GM12878 (cell line): Measurements from ENCODE around the gene COL4A2. TPM values are rescaled to one million over a fixed set of nuclear protein-coding genes. Genes with fewer than 3 reads are reported as not detected.

Experiments
- ATAC-seq: fragments of 200-7000 bp; cut with Tn5 transposase; 3 replicates; pipeline ENCODE4 v1.9.1; 2020; ENCODE audit warnings: mild to moderate bottlenecking, moderate library complexity
- BruUV-seq: library from RNA; stranded (reverse); fragments of 400-500 nt; replicated peaks from 2 replicates; lab custom pipeline; 2021; lab: Mats Ljungman, UMichigan
- CTCF ChIA-PET: fragments of 300-600 bp; sonication (Branson Sonifier 250); formaldehyde crosslinking; extraction: SDS; loops from one replicate; lab custom pipeline; 2021; ENCODE audit warnings: inconsistent platforms; lab: Yijun Ruan, JAX
- POLR2A ChIA-PET: fragments of 350-600 bp; formaldehyde crosslinking; extraction: SDS; loops from one replicate; lab custom pipeline; 2021; ENCODE audit warnings: inconsistent platforms; lab: Charles Lee
- RAD21 ChIA-PET: fragments of 300-600 bp; sonication (Branson Sonifier 250); formaldehyde crosslinking; loops from one replicate; lab custom pipeline; 2023; ENCODE audit warnings: antibody characterized with exemption; ENCODE audit not compliant: unreplicated experiment; lab: Charles Lee
- SMC1A ChIA-PET: fragments of 300-600 bp; sonication (Branson Sonifier 250); formaldehyde crosslinking; loops from one replicate; lab custom pipeline; 2023; ENCODE audit not compliant: unreplicated experiment, uncharacterized antibody; lab: Charles Lee
- DNase-seq: peaks from one replicate; pipeline ENCODE4 v3.0.0-alpha.2; 2011; ENCODE audit warnings: low read depth, low spot score
- FAIRE-seq: peaks from 3 replicates; lab custom pipeline; 2011; peaks lifted over from hg19 to GRCh38; lab: Jason Lieb, UNC
- H2AFZ ChIP-seq: 2 replicates; pipeline ENCODE4 v1.6.0; 2011; ENCODE audit warnings: low read depth, low read length, control low read depth; ENCODE audit not compliant: control insufficient read depth
- H3K27ac ChIP-seq: 2 replicates; pipeline ENCODE4 v1.5.1; 2011; ENCODE audit warnings: control low read depth; ENCODE audit not compliant: control insufficient read depth, insufficient read depth
- H3K27me3 ChIP-seq, 2 experiments: replicated peaks in 1 of 2; 2 replicates each; pipeline versions ENCODE4 v1.6.0 to v1.6.1; 2011; ENCODE audit warnings: low read length in 1 of 2; ENCODE audit not compliant: control insufficient read depth in 2 of 2, insufficient read depth in 2 of 2
- H3K36me3 ChIP-seq, 2 experiments: 2 replicates each; pipeline ENCODE4 v1.5.1; 2011; ENCODE audit warnings: low read length in 1 of 2; ENCODE audit not compliant: control insufficient read depth in 2 of 2, insufficient read depth in 2 of 2
- H3K4me1 ChIP-seq: 2 replicates; pipeline ENCODE4 v1.6.1; 2011; ENCODE audit warnings: mild to moderate bottlenecking, low read length, moderate library complexity, mixed read lengths; ENCODE audit not compliant: control insufficient read depth, insufficient read depth
- H3K4me2 ChIP-seq: 2 replicates; pipeline ENCODE4 v1.6.0; 2011; ENCODE audit warnings: control low read depth; ENCODE audit not compliant: control insufficient read depth, insufficient read depth
- H3K4me3 ChIP-seq: fragments of 200-600 bp; sonication (generic); 2 replicates; pipeline ENCODE4 v1.5.1; 2016
- H3K79me2 ChIP-seq: 2 replicates; pipeline ENCODE4 v1.6.0; 2011; ENCODE audit warnings: low read length; ENCODE audit not compliant: control insufficient read depth, insufficient read depth
- H3K9ac ChIP-seq: 2 replicates; pipeline ENCODE4 v1.8.0; 2011; ENCODE audit warnings: low read length, control low read depth, mixed read lengths; ENCODE audit not compliant: control insufficient read depth, insufficient read depth
- H3K9me3 ChIP-seq: replicated peaks from 3 replicates; pipeline ENCODE4 v1.5.1; 2011; ENCODE audit warnings: mild to moderate bottlenecking, low read length; ENCODE audit not compliant: control insufficient read depth, insufficient read depth
- H4K20me1 ChIP-seq: 2 replicates; pipeline ENCODE4 v1.6.0; 2011; ENCODE audit not compliant: control insufficient read depth, insufficient read depth
- ATF7 ChIP-seq: fragments of 450-650 bp; IDR thresholded peaks from 2 replicates; pipeline ENCODE4 v1.6.1; 2016; ENCODE audit warnings: low read depth, mild to moderate bottlenecking
- FOS ChIP-seq: IDR thresholded peaks from 3 replicates; pipeline ENCODE4 v1.6.1; 2011; ENCODE audit warnings: borderline replicate concordance; ENCODE audit not compliant: insufficient read length; ENCODE audit errors: extremely low read depth
- IRF4 ChIP-seq: IDR thresholded peaks from 2 replicates; pipeline ENCODE4 v1.6.1; 2011; ENCODE audit warnings: low read depth, low read length
- JUND ChIP-seq: IDR thresholded peaks from 2 replicates; pipeline ENCODE4 v1.6.1; 2012; ENCODE audit warnings: low read depth, mild to moderate bottlenecking, low read length, improper control_type of control experiment, moderate library complexity
- NR2F1 ChIP-seq: fragments of 450-650 bp; conservative IDR thresholded peaks from 2 replicates; pipeline ENCODE4 v1.6.1; 2017; ENCODE audit warnings: mild to moderate bottlenecking
- SIN3A ChIP-seq: IDR thresholded peaks from 2 replicates; pipeline ENCODE4 v1.6.1; 2012; ENCODE audit warnings: low read depth, low read length, improper control_type of control experiment
- TCF7 ChIP-seq: IDR thresholded peaks from 2 replicates; pipeline ENCODE4 v1.6.1; 2014; ENCODE audit warnings: antibody characterized with exemption, borderline replicate concordance
- ZNF207 ChIP-seq: fragments of 450-650 bp; IDR thresholded peaks from 2 replicates; pipeline ENCODE4 v1.6.1; 2014; ENCODE audit warnings: antibody characterized with exemption, mild to moderate bottlenecking, borderline replicate concordance
- ZZZ3 ChIP-seq: IDR thresholded peaks from 2 replicates; pipeline ENCODE4 v1.6.1; 2011; ENCODE audit warnings: low read depth; ENCODE audit not compliant: control insufficient read depth, insufficient read length
- WGBS: methylation state at CpG from one replicate; pipeline ENCODE4 v1.1.6; 2016; ENCODE audit warnings: low lambda C conversion rate; ENCODE audit not compliant: insufficient replicate concordance, insufficient coverage; ENCODE audit errors: missing lambda C conversion rate; 5-methylcytosine and 5-hydroxymethylcytosine counted together
- in situ Hi-C: fragments of 300-500 bp; cut with MboI; formaldehyde crosslinking; loops from 9 replicates; pipeline ENCODE4 v1.14.3; 2018; ENCODE audit warnings: mixed read lengths
- intact Hi-C: fragments of 100-400 bp; cut with micrococcal nuclease; formaldehyde crosslinking; loops from one replicate; pipeline ENCODE4 v1.14.2; 2022; ENCODE audit not compliant: unreplicated experiment
- polyA plus RNA-seq, 11 experiments: library from polyadenylated mRNA; depleted of rRNA in 4 of 11; unstranded in 6 of 11; stranded (reverse) in 5 of 11; fragments of >200 nt; fragmentation: Nextera tagmentation in 4 of 11; fragmentation: Illumina TruSeq in 1 of 11; extraction: Ambion mirVana in 4 of 11; extraction: Trizol in 1 of 11; gene quantifications; 1 replicate in 1 of 11; 2 replicates in 10 of 11; pipeline versions ENCODE4 v1.2.1 to v1.2.3, GENCODE V29; 2011 to 2016; ENCODE audit warnings: inconsistent platforms in 2 of 11, missing spikeins in 2 of 11, low read depth in 1 of 11
- total RNA-seq, 4 experiments: library from RNA; depleted of rRNA in 3 of 4; stranded (reverse); fragments of >200 nt in 3 of 4; fragmentation: Illumina TruSeq in 1 of 4; extraction: Trizol in 1 of 4; gene quantifications; 2 replicates each; pipeline versions ENCODE4 v1.2.1 to v1.2.3, GENCODE V29; 2013 to 2021
- TF ChIP-seq, protein P1 (sequence below): fragments of 150-350 bp; IDR thresholded peaks from 2 replicates; pipeline ENCODE4 v1.6.1; 2014; ENCODE audit warnings: mild to moderate bottlenecking, low read depth, low read length
- TF ChIP-seq, protein P2 (sequence below): fragments of 450-650 bp; IDR thresholded peaks from 2 replicates; pipeline ENCODE4 v1.6.1; 2014; ENCODE audit warnings: mild to moderate bottlenecking

The COL4A2 gene
- total and polyA plus RNA-seq, 10 of the 15 experiments (the other 5 are each of a cell fraction or from before 2014, with no cell fraction given) = 0.16 to 1.6 (median 0.62) TPM; not detected in 3

DNA sequence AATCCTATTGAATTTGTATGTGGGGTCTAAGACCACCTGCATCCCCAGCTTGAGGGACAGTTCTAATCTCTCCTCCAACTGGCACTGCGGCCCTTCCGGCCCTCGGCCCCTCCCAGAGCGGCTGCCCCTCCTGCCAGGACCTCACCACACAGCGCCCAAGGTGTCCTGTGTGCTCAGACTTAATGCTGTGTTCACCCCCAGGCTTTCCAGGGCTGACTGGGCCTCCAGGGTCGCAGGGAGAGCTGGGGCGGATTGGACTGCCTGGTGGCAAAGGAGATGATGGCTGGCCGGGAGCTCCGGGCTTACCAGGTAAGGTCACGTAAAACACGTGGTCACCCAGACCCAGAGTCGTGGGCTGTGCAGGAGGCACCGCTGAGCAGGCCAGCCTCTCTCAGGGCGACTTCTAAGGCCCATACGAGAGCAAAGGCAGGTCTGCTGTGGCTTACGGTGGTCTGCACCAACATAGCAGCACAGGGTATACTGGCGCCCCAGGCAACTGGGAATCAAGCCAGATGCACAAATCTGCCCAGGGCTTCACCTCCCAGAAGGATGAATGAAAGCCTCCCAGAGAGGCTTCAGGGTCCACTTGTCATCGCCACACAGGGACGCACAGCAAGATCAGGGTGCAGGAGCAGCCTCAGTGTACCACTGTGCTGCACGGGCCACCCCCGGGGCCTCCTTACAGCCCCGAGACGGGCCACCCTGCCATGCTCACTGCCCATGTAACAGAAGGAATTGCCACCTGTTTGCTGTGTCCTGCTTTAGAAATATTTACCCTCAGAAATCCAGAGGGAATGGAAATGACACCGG, 185.0 kb downstream of the COL4A2 start:
- Histone ChIP-seq H3K79me2 (no peaks in the 10 kb centered on the region), H4K20me1 (no peaks in the 10 kb centered on the region), H3K4me1 (no peaks in the 10 kb centered on the region)
- no peak for ATAC-seq
- in situ Hi-C loops = no loop called here
- 50% methylated on average over 24 of the region's 24 CpGs for WGBS
- TF ChIP-seq IRF4 = no peak
- TF ChIP-seq JUND = no peak
- TF ChIP-seq, protein P1, sequence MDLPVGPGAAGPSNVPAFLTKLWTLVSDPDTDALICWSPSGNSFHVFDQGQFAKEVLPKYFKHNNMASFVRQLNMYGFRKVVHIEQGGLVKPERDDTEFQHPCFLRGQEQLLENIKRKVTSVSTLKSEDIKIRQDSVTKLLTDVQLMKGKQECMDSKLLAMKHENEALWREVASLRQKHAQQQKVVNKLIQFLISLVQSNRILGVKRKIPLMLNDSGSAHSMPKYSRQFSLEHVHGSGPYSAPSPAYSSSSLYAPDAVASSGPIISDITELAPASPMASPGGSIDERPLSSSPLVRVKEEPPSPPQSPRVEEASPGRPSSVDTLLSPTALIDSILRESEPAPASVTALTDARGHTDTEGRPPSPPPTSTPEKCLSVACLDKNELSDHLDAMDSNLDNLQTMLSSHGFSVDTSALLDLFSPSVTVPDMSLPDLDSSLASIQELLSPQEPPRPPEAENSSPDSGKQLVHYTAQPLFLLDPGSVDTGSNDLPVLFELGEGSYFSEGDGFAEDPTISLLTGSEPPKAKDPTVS = no peak
- no peak for TF ChIP-seq ZZZ3
- no peak for TF ChIP-seq SIN3A
- no peak for TF ChIP-seq FOS
- no peak for TF ChIP-seq ATF7
- TF ChIP-seq ZNF207 = no peak
- TF ChIP-seq TCF7 = no peak
- no peak for TF ChIP-seq NR2F1
- TF ChIP-seq, protein P2, sequence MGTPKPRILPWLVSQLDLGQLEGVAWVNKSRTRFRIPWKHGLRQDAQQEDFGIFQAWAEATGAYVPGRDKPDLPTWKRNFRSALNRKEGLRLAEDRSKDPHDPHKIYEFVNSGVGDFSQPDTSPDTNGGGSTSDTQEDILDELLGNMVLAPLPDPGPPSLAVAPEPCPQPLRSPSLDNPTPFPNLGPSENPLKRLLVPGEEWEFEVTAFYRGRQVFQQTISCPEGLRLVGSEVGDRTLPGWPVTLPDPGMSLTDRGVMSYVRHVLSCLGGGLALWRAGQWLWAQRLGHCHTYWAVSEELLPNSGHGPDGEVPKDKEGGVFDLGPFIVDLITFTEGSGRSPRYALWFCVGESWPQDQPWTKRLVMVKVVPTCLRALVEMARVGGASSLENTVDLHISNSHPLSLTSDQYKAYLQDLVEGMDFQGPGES = no peak
- TF ChIP-seq, all 136 proteins: peak for 0
- no TSS peak for BruUV-seq
- no peak overlapping the region for H3K4me2 ChIP-seq
- no peaks in the 10 kb centered on the region for H3K27me3 ChIP-seq
- no peak for DNase-seq
- ChIA-PET RAD21 (no interaction called here), POLR2A (no interaction called here), SMC1A (no interaction called here), CTCF (no interaction called here)
- no peak overlapping the region for H3K9ac ChIP-seq
- H3K27ac ChIP-seq = no peak overlapping the region
- intact Hi-C loops = no loop called here
- no peak overlapping the region for H3K4me3 ChIP-seq
- H3K9me3 ChIP-seq = no peaks in the 10 kb centered on the region
- no peak overlapping the region for H2AFZ ChIP-seq
- FAIRE-seq = no peak
- H3K36me3 ChIP-seq = no peaks in the 10 kb centered on the region
